GM12874 (cell line): ENCODE results near the gene AVPR1A.

Source experiments
- CTCF ChIP-seq: IDR thresholded peaks from 2 replicates; pipeline ENCODE4 v1.5.1; 2011; ENCODE audit warnings: low read depth, mild to moderate bottlenecking, control low read depth, low read length, moderate library complexity; ENCODE audit not compliant: insufficient read depth

The AVPR1A gene

GRCh38 chr12:63132201-63132600, 18.8 kb downstream of the AVPR1A start:
- no peak for TF ChIP-seq CTCF

DNA sequence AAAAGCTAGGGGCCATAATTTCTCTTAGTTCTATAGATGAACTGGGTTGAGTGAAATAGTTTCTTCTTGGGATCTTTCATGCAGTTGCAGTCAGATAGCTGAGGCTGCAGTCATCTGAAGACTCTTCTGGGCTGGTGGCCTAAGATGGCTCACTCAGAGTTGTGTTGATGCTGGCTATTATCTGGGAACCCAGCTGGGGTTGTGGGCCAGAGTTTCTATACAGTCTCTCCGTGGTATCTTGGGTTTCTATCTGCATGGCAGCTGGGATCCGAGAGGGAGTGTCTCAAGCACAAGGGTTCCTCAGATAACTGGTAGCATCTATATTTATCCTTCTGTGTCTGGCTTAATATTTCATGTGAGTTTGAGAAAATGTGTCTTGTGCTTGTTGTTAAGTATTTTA, 21.1 kb downstream of the AVPR1A start:
- TF ChIP-seq CTCF = no peak

- no peak for TF ChIP-seq CTCF
These were observed 26.2 kb downstream of the AVPR1A start for GRCh38 chr12:63124778-63125177.

- TF ChIP-seq CTCF = peak; percentile 48; the same call in 1 of the 2 replicates
These were observed 47.4 kb downstream of the AVPR1A start for GRCh38 chr12:63103494-63104131.

GRCh38 chr12:63101920-63102319, 49.1 kb downstream of the AVPR1A start:
- TF ChIP-seq CTCF = no peak

DNA sequence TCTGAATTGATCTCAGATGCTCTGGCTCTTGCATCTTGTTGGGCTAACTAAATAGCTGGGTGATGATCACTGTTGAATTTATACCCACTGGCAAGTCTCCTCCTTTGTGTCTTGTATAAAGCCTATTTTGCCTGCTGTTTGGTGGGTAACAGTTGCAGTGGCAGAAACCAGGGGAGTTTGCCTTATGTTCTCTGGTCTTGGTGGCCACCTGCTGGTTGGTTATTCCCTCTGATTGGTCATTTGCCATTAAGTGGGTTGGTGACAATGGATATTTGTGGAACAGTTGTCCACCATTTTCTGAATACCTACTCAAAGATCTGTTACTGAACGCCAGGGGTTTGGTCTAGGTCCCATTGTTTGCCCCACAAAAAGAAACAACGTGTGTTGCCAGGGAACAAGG, 52.1 kb downstream of the AVPR1A start:
- TF ChIP-seq CTCF = no peak

DNA sequence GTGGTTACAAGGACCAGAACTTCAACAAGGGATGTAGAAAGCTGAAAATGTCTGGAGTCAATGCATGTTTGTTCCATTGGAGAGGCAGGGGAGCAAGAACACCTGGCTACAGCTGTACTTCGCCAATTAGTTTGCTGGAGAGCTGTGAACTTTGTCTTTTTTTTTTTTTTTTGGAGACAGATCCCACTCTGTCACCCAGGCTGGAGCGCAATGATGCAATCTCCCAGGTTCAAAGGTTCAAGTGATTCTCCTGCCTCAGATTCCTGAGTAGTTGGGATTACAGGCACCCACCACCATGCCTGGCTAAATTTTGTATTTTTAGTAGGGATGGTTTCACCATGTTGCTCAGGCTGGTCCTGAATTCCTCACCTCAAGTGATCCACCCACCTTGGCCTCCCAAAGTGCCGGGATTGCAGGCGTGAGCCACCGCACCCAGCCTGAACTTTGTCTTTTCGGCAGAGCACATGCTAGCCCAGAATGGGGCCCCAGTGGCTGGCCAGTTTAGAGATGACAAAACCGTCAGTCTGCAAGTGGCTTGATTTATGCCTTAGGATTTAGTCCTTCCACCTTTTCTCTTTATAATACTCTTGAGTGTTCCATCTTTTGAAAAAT, 55.5 kb downstream of the AVPR1A start:
- TF ChIP-seq CTCF = no peak
